GM21390 (cell line): ENCODE data around the gene SLIT3.
"Not testable (repeated sequence)": the region's sequence is repeated elsewhere in the genome, so short reads cannot be mapped to it uniquely, and the experiment has no call there.

Source experiments
- ATAC-seq: cut with Tn5 transposase; IDR thresholded peaks from one replicate; pipeline ENCODE4 v1.9.1; 2021; ENCODE audit not compliant: unreplicated experiment

SLIT3 gene

DNA sequence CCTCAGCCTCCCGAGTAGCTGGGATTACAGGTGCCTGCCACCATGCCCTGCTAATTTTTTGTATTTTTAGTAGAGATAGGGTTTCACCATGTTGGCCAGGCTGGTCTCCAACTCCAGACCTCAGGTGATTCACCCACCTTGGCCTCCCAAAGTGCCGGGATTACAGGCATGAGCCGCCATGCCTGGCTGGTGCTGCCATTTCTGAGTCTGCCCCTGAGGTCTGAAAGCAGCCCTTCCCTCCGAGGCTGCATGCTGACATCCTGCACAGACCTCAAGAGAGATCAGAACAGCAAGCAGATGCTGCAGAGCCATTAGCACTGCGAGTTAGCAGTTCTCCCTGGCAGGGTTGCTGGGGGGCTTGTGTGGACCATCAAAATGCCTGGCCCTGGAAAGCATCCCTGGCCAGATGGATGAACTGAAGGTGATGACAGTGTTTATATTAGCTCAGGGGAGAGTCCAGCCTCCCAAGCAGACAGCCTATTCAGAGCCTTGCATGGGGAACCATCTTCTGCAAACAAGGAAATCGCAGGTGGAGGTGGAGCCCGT lies 545.3 kb downstream of the SLIT3 start:
- no peak for ATAC-seq

GRCh38 chr5:168753691-168754254 lies 547.2 kb downstream of the SLIT3 start:
- ATAC-seq, result no peak

DNA sequence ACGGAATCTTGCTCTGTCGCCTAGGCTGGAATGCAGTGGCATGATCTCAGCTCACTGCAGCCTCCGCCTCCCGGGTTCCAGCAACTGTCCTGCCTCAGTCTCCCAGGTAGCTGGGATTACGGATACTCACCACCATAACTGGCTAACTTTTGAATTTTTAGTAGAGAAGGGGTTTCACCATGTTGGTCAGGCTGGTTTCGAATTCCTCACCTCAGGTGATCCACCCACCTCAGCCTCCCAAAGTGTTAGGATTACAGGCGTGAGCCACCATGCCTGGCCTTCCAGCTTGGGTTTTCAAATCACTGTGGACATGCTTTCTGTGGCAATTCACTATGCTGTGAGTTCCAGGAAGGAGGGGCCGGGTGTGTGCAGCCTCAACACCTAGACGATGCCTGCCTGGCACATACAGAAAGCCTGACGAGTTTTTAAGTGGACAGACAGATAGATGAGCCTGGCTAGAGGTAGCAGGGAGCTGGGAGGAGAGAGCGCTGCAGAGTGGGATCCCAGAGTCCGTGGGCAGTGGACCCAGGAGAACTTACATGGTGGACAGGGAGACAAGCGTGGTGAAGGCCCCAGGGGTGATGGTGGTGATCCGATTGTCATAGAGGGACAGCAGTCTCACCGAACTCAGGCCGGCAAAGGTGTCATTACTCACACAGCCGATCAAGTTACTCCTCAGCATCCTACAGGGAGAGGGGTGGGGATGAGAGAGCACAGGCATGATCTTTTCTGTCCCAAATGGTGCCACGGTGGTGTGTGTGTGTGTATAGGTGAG lies 548.3 kb downstream of the SLIT3 start:
- no peak for ATAC-seq

DNA sequence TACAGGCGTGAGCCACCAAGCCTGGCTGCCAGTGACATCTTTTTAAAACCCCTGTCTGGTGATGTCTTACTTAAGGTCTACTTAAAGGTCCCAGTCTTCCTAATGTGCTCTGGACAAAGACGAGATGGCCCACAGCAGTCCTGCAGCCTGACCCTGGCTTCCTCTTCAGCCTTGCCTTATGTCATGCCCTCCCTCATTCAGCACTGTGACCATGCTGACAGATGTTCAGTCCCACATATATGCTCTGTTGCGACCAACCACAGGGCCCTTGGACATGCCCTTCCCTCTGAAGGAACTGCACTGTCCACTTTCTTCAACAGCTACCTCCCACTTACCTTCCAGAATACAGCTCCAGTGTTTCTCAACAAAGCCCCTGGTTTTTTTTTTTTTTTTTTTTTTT lies 548.9 kb downstream of the SLIT3 start:
- no peak for ATAC-seq

DNA sequence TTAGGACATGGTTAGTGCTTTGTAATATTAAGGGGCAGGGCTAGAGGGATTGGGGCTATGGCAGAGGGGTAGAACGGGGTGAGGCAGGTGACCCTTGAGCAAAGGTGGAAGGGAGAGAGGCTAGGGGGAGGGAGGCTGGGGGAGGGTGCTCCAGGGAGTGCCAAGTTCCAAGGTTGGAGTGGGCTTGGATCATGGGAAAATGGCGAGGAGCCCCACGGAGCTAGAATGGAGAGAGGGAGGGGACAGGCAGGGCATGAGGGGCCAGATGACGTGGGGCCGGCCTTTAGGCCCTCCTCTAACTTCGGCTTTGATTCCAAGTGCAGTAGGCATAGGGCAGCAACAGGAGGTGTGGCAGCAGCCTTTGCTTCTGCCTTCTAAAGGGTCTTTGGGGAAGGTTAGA lies 550.0 kb downstream of the SLIT3 start:
- no peak for ATAC-seq

DNA sequence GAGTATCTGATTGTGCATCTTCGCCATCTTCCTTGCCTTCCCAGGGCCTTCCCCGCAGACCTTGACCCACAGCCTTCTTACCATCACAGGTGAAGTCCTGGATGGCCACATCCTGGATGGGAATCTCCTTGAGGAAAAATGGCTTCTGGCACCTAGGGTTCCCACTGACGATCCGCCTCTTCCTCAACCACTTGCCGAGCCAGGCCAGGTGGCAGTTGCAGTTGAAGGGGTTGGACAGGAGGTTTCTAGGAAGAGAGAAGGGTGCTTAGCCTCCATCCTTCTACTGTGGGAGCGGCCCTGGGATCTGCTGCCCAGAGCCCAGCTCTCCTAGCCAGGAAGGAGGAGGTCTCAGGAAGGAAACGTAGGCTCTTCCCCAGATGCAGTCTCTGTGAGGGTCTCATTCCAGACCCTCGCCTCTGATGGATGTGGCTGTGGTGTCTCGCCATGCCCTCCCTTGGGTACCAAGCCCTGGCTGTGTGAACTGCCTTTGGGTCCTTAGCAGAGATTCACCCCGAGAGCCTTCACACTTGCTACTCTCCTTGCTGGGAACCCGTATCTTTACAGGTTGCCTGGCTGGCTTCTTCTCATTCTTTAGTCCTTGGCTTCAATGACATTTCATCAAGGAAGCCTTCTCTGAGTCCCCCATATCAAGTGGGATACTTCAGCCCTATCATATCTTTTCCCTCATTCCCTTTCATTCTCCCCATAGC lies 551.4 kb downstream of the SLIT3 start:
- no peak for ATAC-seq

- ATAC-seq, result peak; percentile 67
Measured at GRCh38 chr5:168747987-168748777, 552.8 kb downstream of the SLIT3 start.

GRCh38 chr5:168746893-168747640 lies 553.9 kb downstream of the SLIT3 start:
- no peak for ATAC-seq

- ATAC-seq, result not testable (repeated sequence)
Measured at GRCh38 chr5:168746126-168746892, 554.6 kb downstream of the SLIT3 start.

- ATAC-seq, result no peak
Measured at GRCh38 chr5:168743617-168744016, 557.3 kb downstream of the SLIT3 start.

DNA sequence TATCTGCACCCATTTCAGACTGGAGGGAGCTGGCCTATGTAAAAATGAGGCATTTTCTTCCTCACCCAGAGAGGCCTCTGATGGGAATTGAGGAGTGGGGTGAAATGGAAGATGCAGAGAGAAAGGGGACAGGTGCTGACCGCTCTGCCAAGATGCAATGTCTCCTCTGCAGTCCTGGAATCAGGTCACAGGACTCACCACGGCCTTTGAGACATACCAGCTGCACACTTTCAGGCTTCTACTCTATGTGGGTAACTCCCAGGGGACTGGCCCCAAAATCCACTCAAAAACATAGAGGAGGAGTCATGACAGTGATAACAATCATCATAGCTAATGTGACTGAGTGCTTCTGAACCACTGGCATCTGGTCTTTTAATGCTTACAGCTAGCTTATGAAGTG lies 558.6 kb downstream of the SLIT3 start:
- not testable (repeated sequence) for ATAC-seq

GRCh38 chr5:168740811-168741213 lies 560.1 kb downstream of the SLIT3 start:
- ATAC-seq, result no peak

GRCh38 chr5:168740092-168740800 lies 560.7 kb downstream of the SLIT3 start:
- no peak for ATAC-seq

DNA sequence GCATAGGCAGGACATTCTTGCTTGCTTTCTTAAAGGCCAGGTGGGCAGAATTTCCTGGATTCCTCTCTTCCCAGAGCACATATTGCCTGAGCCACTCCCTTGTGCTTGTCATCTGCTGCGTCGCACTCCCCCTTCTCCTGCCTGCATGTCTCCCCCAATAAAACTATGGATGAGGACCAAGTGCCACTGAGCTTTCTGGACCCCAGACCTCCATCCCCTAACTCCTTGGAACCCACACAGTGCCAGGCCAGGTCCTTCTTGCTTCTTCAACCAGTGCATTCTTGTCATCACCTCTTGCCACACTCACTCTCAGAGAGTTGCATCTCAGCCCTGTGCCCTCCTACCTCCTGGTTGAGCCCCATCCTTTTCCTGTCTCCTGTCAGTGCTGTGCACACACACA lies 563.9 kb downstream of the SLIT3 start:
- ATAC-seq, result no peak

GRCh38 chr5:168736281-168736831 lies 564.6 kb downstream of the SLIT3 start:
- no peak for ATAC-seq

- peak; percentile 84 for ATAC-seq
Measured at GRCh38 chr5:168734620-168735300, 566.2 kb downstream of the SLIT3 start.

- no peak for ATAC-seq
Measured at GRCh38 chr5:168734119-168734518, 566.8 kb downstream of the SLIT3 start.

DNA sequence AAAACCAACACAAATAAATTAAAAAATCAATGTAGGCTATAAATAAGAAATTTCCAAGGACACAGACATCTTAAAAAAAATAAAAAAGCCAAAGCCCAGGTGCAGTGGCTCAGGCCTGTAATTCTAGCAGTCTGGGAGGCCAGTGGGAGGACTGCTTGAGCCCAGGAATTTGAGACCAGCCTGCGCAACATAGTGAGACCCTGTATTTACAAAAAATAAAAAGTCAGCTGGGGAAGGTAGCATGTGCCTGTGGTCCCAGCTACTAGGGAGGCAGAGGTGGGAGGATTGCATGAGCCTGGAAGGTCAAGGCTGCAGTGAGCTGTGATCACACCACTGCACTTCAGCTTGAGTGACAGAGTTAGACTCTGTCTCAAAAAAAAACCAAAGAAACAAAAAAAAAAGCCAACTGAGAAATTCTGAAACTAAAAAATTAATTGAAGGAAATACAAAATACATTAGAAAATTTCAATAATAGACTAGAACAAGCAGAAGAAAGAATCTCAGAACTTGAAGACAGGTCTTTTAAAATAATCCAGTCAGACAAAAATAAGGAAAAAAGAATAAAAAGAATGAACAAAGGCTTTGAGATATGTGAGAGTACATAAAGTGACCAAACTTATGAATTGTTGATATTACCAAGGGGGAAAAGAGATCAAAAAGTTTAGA lies 572.3 kb downstream of the SLIT3 start:
- no peak for ATAC-seq
